ENCODE data around the gene TNFSF13.

Gene TNFSF13

GRCh38 chr17:7558544-7559319 lies at the start of gene TNFSF13:
Gene TNFSF13 (plus strand): TSS chr17:7558750. CDS start chr17:7559040, 290 bp downstream.
- DNase-seq, result no peak

- no peak for DNase-seq
These were observed 49.7 kb upstream of the TNFSF13 start for GRCh38 chr17:7508846-7509245.

GRCh38 chr17:7509937-7510336 lies 48.6 kb upstream of the TNFSF13 start:
- no peak for DNase-seq

DNA sequence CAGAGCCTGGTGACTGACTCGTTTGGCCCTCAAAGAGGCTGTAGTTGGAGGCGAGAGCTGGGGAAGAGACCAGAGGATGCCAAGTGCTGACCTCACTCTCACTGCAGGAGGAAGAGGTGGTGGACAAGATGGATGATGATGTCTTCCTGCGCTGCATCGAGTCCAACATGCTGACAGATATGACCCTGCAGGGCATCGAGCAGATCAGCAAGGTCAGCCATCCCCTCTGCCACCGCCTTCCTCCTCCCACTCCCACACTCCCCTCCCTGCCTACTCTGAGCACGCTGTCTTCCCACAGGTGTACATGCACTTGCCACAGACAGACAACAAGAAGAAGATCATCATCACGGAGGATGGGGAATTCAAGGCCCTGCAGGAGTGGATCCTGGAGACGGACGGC lies 47.4 kb upstream of the TNFSF13 start:
- no peak for DNase-seq

DNA sequence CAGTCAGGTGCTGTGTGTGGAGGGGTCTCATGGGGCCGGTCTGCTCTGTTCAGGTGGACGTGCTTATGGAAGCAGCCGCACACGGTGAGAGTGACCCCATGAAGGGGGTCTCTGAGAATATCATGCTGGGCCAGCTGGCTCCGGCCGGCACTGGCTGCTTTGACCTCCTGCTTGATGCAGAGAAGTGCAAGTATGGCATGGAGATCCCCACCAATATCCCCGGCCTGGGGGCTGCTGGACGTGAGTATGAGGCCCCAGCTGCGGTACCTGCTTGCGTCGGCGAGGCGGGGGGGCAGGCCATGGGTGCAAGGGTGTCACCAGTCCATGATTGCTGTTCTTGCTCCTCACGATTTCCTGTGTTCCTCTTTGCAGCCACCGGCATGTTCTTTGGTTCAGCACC lies 46.4 kb upstream of the TNFSF13 start:
- DNase-seq, result no peak

DNA sequence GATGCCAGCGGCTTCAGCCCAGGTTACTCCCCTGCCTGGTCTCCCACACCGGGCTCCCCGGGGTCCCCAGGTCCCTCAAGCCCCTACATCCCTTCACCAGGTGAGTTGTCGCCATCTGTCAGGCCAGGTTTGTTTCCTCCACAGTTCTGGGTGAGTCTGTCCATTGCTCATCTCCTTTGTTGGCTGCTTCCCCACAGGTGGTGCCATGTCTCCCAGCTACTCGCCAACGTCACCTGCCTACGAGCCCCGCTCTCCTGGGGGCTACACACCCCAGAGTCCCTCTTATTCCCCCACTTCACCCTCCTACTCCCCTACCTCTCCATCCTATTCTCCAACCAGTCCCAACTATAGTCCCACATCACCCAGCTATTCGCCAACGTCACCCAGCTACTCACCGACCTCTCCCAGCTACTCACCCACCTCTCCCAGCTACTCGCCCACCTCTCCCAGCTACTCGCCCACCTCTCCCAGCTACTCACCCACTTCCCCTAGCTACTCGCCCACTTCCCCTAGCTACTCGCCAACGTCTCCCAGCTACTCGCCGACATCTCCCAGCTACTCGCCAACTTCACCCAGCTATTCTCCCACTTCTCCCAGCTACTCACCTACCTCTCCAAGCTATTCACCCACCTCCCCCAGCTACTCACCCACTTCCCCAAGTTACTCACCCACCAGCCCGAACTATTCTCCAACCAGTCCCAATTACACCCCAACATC lies 45.6 kb upstream of the TNFSF13 start:
- no peak for DNase-seq

DNA sequence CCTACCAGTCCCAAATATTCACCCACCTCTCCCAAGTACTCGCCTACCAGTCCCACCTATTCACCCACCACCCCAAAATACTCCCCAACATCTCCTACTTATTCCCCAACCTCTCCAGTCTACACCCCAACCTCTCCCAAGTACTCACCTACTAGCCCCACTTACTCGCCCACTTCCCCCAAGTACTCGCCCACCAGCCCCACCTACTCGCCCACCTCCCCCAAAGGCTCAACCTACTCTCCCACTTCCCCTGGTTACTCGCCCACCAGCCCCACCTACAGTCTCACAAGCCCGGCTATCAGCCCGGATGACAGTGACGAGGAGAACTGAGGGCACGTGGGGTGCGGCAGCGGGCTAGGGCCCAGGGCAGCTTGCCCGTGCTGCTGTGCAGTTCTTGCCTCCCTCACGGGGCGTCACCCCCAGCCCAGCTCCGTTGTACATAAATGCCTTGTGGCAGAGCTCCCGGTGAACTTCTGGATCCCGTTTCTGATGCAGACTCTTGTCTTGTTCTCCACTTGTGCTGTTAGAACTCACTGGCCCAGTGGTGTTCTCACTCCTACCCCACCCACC lies 44.6 kb upstream of the TNFSF13 start:
- DNase-seq, result no peak

- DNase-seq, result no peak
These were observed 42.5 kb upstream of the TNFSF13 start for GRCh38 chr17:7515911-7516610.

DNA sequence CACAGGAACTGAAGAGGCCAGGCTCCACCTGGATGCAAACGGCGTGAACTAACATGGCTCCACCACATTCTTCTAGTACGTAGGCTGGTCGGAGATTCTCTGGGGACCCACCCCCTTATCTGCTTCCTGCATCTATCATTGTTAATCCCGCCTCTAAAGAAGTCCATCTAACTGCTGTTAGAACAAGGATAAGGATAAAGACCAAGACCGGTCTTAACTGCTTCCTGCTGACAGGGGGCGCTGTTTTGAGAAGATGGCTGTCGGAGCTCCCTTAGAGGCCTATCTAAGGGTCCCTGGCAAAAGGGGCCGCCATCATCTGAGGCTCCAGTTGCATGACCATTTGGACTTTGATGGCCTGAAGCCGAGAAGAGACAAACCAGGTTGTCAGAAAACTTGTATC lies 35.5 kb upstream of the TNFSF13 start:
- no peak for DNase-seq

GRCh38 chr17:7528842-7529241 lies 29.7 kb upstream of the TNFSF13 start:
- DNase-seq, result no peak

- DNase-seq, result no peak
These were observed 28.3 kb upstream of the TNFSF13 start for GRCh38 chr17:7530023-7530900.

- no peak for DNase-seq
These were observed 20.5 kb upstream of the TNFSF13 start for GRCh38 chr17:7538050-7538449.

- no peak for DNase-seq
These were observed 19.5 kb upstream of the TNFSF13 start for GRCh38 chr17:7538891-7539545.

DNA sequence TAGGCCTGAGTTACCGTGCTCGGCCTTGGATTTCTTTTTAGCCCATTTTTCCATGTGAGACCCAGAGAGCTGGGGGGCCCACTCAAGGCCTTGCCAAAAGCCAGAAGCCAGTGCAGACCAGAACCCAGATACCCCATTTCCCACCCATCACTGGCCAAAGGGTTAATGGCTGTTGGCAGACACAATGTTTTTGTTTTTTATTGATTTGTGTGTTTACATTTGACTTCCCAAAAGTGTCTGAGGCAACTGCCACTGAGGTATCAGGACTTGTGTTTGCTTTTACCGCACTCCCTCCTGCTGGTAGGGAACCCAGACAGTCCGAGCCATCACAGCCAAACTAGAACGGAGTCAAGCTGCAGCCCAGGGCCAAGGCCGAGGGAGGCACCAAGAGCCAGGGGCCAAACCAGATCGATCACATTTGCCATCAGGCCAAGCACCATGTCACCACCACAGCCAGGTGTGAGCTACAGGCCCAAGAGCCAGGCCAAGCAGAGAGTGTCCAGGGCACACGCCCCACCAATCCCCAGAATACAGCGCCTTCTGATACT lies 17.4 kb upstream of the TNFSF13 start:
- no peak for DNase-seq

DNA sequence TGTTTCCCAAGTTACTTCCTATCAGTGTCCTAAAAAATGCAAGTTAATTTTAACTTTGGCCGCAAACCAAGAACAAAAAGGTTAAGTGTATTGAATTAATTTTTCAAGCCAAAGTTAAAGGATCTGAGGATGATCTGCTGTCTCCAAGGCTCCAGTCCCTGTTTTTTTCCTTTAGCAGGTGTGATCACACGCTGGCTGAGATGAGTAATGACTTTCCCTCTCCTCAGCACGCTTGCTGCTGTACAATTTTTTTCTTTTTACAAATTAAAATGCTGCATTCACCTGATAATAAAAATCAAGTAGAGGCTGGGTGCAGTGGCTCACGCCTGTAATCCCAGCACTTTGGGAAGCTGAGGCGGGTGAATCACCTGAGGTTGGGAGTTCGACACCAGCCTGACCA lies 13.6 kb upstream of the TNFSF13 start:
- no peak for DNase-seq

DNA sequence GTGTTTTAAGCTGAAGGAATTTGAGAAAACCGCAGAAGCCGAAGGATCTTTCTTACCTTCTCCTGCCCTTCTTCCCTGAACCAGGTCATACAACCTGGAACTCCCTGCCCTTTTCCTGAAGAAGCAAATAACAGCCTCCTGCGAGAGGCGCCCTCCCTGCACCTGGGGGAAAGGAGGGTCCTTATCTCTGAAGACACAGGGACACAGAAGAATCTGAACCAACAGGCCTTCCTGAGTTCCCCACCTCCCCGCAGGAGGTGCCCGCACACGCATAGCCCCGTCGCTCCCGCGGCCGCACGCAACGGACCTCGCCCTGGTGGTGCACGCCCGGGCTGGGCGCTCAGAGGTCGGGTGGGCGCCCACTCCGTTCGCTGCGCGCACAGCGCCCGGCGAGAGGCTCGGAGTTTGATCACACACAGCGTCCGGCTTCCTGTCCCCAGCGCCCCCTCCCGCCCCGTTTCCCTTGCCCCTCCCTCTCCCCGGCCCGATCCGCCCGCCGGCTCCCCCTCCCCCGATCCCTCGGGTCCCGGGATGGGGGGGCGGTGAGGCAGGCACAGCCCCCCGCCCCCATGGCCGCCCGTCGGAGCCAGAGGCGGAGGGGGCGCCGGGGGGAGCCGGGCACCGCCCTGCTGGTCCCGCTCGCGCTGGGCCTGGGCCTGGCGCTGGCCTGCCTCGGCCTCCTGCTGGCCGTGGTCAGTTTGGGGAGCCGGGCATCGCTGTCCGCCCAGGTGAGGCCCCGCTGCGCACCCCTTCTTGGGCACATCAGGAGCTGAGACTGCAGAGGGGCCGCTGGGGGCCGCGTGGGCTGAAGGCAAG lies 9.8 kb upstream of the TNFSF13 start, which contains the start of gene TNFSF12:
TNFSF12 (plus strand) TSS at position 474 of the 816 bp plus-strand sequence; CDS start at position 570, 96 bp downstream.
- no peak for DNase-seq

- no peak for DNase-seq
These were observed 9.0 kb upstream of the TNFSF13 start for GRCh38 chr17:7549401-7550055.

DNA sequence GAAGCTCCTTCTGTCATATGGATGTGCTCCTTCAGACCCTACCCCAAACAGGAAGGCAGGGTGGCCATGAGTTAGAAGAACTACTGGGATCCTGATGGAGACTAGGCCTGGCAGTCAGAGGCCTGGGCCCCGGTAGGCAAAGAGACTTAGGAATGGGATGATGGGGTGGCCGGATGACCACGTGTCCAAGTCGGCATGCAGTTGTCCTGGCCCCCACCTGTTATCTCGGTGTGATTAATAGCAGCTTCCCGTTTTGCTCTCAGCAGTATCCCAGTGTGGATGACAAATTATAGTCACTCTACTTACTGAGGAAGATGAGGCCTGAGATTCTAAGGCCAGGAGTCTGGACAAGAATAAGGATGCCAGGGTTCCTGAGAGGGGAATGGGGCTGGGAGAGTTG lies 8.2 kb upstream of the TNFSF13 start:
- no peak for DNase-seq

- no peak for DNase-seq
These were observed 7.2 kb upstream of the TNFSF13 start for GRCh38 chr17:7551396-7551795.

DNA sequence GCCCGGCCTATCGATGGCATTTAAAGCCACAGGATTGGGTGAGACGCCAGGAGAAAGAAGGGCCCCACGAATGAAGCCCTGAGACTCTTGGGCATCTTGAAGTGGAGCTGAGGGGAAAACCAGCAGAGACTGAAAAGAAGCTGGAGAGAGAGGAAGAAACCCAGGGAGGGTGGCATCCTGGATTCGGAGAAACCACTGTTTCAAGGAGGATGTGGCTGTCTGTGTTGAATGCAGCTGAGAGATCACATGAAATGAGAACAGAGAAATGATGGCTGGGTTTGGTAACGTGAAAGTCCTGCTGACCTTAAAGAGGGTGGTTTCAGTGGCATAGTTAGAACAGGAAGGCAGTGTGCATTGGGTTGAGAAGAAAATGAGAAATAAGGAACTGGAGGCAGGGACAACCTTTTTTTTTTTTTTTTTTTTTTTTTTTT lies 5.9 kb upstream of the TNFSF13 start:
- no peak for DNase-seq
